ENCODE measurements around the gene IFNA6.
"Not testable (repeated sequence)": the region's sequence is repeated elsewhere in the genome, so short reads cannot be mapped to it uniquely, and the experiment has no call there.

The IFNA6 gene

GRCh38 chr9:21350787-21351186 lies at the start of gene IFNA6:
Gene IFNA6, minus strand, starts transcription at chr9:21350887. Its CDS starts 0 bp downstream, at chr9:21350887.
- no peak within 1 kb of the TSS for H3K4me2 ChIP-seq
- TF ChIP-seq Cebpa-rat (IDR thresholded peaks at IDR 0.05), result no peak
- H3K4me1 ChIP-seq, result no peaks in the 10 kb centered on the region
- H3K36me3 ChIP-seq, result no peaks in the 10 kb centered on the region
- no peaks in the 10 kb centered on the region for H3K27me3 ChIP-seq
- no peak within 1 kb of the TSS for H3K27ac ChIP-seq
- H4K20me1 ChIP-seq, result no peaks in the 10 kb centered on the region
- no peak within 1 kb of the TSS for H3K4me3 ChIP-seq
- H3K9me3 ChIP-seq, result peaks cover 6% of the 10 kb centered on the region; the same call in 1 of the 2 replicates
- H3K9ac ChIP-seq, result no peak within 1 kb of the TSS

DNA sequence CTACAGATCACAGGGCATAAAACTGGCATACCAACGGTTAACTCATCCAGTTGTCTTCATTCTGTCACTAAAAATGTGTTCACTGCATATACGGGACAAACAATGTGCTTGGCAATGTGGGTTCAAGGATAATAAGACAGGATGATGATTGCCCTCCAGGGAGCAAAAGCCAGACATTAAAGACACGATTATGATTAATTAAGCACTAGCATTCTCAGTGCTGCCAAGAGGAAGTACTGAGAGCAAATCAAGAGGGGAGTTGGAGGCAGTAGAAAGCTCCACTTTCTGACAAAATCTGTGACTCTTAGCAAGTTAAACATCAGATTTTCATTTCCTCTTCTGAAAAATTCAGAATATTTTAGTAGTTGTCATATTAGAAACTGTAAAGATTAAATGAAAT lies 49.3 kb upstream of the IFNA6 start:
- Histone ChIP-seq H3K9ac (no peak overlapping the region), H3K27ac (no peak overlapping the region), H3K4me1 (peaks cover 29% of the 10 kb centered on the region), H3K4me3 (no peak overlapping the region), H3K27me3 (no peaks in the 10 kb centered on the region), H3K9me3 (peaks cover 8% of the 10 kb centered on the region), H3K4me2 (no peak overlapping the region), H4K20me1 (no peaks in the 10 kb centered on the region), H3K36me3 (no peaks in the 10 kb centered on the region)
- TF ChIP-seq Cebpa-rat (IDR thresholded peaks at IDR 0.05), result no peak

DNA sequence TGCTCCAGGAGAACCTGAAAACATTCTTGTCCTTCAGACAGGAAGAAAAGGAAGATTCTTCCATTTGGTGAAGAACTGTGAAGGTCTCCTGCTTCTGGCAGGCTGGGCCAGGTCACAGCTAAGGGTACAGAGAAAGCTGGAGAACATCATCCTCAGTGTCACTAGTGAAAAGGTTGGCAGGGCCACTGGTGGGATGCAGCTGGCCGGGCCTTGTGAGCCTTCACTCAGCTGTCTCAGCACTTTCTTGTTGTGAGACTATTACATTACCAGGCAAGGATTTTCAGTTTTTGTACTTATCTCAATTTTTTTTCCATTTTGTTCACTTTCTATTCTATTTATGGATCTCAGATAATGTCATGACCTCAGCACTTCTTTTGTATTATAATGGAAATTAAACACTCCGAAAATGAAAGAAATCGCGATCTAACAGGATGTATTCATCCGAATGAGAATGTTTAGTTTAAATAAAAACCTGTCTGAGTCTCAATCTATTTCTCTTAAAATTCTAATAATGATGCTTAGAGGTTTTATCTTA lies 48.3 kb upstream of the IFNA6 start:
- H3K9me3 ChIP-seq, result peaks cover 8% of the 10 kb centered on the region

GRCh38 chr9:21395778-21396717 lies 45.4 kb upstream of the IFNA6 start:
- H3K27ac ChIP-seq, result no peak overlapping the region; the same call in 1 of the 2 replicates
- H3K9ac ChIP-seq, result peak overlapping the region; percentile 68
- peak overlapping the region; percentile 65 for H3K4me3 ChIP-seq
- no peaks in the 10 kb centered on the region for H3K9me3 ChIP-seq
- peak overlapping the region; percentile 82 for H3K4me2 ChIP-seq
- no peaks in the 10 kb centered on the region for H3K27me3 ChIP-seq
- no peak for TF ChIP-seq Cebpa-rat (IDR thresholded peaks at IDR 0.05)
- peaks cover 14% of the 10 kb centered on the region for H3K4me1 ChIP-seq
- H4K20me1 ChIP-seq, result no peaks in the 10 kb centered on the region
- no peaks in the 10 kb centered on the region for H3K36me3 ChIP-seq

More for the DNA sequence above, 48.3 kb upstream of the IFNA6 start:
- no peak overlapping the region for H3K9ac ChIP-seq
- H4K20me1 ChIP-seq, result no peaks in the 10 kb centered on the region
- TF ChIP-seq Cebpa-rat (IDR thresholded peaks at IDR 0.05), result no peak
- H3K27me3 ChIP-seq, result no peaks in the 10 kb centered on the region
- no peaks in the 10 kb centered on the region for H3K36me3 ChIP-seq
- no peak overlapping the region for H3K4me3 ChIP-seq
- no peak overlapping the region for H3K4me2 ChIP-seq
- H3K4me1 ChIP-seq, result peaks cover 27% of the 10 kb centered on the region
- H3K27ac ChIP-seq, result no peak overlapping the region

- Histone ChIP-seq H3K27me3 (no peaks in the 10 kb centered on the region), H4K20me1 (no peaks in the 10 kb centered on the region), H3K36me3 (no peaks in the 10 kb centered on the region), H3K4me1 (peaks cover 4% of the 10 kb centered on the region; the same call in 1 of the 2 replicates), H3K9ac (no peak overlapping the region), H3K4me3 (no peak overlapping the region), H3K27ac (no peak overlapping the region), H3K4me2 (no peak overlapping the region), H3K9me3 (no peaks in the 10 kb centered on the region)
- TF ChIP-seq Cebpa-rat (IDR thresholded peaks at IDR 0.05), result no peak
Measured at GRCh38 chr9:21392270-21392669, 41.6 kb upstream of the IFNA6 start.

- peak within 1 kb of the TSS; percentile 51 for H3K4me2 ChIP-seq
- H3K36me3 ChIP-seq, result no peaks in the 10 kb centered on the region
- H3K27me3 ChIP-seq, result no peaks in the 10 kb centered on the region
Measured at GRCh38 chr9:21385131-21385670, 34.5 kb upstream of the IFNA6 start, which contains the start of gene IFNA2. Gene IFNA2, minus strand, starts transcription at chr9:21385398. Its CDS starts 69 bp downstream, at chr9:21385329.

DNA sequence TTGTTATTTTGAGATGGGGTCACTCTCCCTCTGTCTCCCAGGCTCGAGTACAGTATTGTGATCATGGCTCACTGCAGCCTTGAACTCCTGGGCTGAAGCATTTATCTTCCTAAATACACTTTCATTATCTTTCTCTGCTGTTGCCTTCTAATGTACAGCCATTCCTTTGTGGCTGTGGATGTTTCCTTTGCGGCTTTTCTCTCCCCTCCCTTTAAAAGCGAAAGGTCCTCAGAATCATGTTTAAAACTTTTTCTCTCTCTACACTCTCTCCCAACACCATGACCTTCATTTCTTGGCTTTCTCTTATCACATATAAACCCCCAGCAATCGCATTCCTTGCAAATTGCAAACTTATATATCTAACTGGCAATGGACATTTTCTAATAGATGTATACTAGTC lies 32.9 kb upstream of the IFNA6 start:
- Histone ChIP-seq H3K27ac (no peak overlapping the region), H3K27me3 (no peaks in the 10 kb centered on the region), H3K36me3 (no peaks in the 10 kb centered on the region), H3K4me3 (no peak overlapping the region), H4K20me1 (no peaks in the 10 kb centered on the region), H3K4me1 (peaks cover 37% of the 10 kb centered on the region), H3K4me2 (no peak overlapping the region), H3K9me3 (no peaks in the 10 kb centered on the region), H3K9ac (no peak overlapping the region)
- no peak for TF ChIP-seq Cebpa-rat (IDR thresholded peaks at IDR 0.05)

More at GRCh38 chr9:21385131-21385670, 34.5 kb upstream of the IFNA6 start, which contains the start of gene IFNA2:
- no peak within 1 kb of the TSS for H3K4me3 ChIP-seq
- no peaks in the 10 kb centered on the region for H3K9me3 ChIP-seq
- H3K27ac ChIP-seq, result no peak within 1 kb of the TSS
- no peak within 1 kb of the TSS for H3K9ac ChIP-seq
- H3K4me1 ChIP-seq, result peaks cover 28% of the 10 kb centered on the region
- TF ChIP-seq Cebpa-rat (IDR thresholded peaks at IDR 0.05), result no peak
- no peaks in the 10 kb centered on the region for H4K20me1 ChIP-seq

- Histone ChIP-seq H4K20me1 (no peaks in the 10 kb centered on the region), H3K4me2 (peak overlapping the region; percentile 73), H3K9ac (no peak overlapping the region), H3K27me3 (no peaks in the 10 kb centered on the region), H3K36me3 (no peaks in the 10 kb centered on the region), H3K27ac (no peak overlapping the region), H3K4me1 (peaks cover 39% of the 10 kb centered on the region), H3K4me3 (peak overlapping the region; percentile 17; the same call in 1 of the 2 replicates), H3K9me3 (no peaks in the 10 kb centered on the region)
- no peak for TF ChIP-seq Cebpa-rat (IDR thresholded peaks at IDR 0.05)
Measured at GRCh38 chr9:21381448-21382339, 31.0 kb upstream of the IFNA6 start.

- H3K4me3 ChIP-seq, H3K27me3 ChIP-seq, H4K20me1 ChIP-seq, H3K36me3 ChIP-seq, H3K9me3 ChIP-seq, H3K4me1 ChIP-seq, H3K4me2 ChIP-seq, H3K9ac ChIP-seq, H3K27ac ChIP-seq: not testable (repeated sequence)
Measured at GRCh38 chr9:21371467-21371866, 20.8 kb upstream of the IFNA6 start.

All from BLaER1 (cell line).